ENCODE measurements around the gene DIPK2B. TPM values are rescaled to one million over a fixed set of nuclear protein-coding genes. Genes with fewer than 3 reads are reported as not detected.

Gene DIPK2B
- total RNA-seq, 2 experiments from 2014 or later: not detected

DNA sequence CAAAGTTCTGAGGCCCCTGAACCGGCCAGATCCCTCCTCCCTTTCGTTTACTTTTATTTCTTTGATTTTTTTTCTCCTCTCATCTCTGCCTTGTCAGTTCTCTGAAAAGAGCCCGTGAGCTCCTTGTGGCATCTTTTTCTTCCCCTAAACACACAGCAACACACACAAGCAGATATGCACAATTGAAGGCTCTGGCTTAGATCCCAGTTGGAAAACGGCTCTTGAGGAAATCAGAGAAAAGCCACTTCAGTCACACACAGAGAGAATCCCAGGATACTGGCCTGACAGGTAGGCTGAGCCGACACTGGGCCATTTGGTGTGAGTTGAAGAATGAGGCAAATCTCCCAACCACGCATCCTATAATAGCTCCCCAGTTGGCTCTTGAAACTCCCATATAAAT, 12.9 kb downstream of the DIPK2B start:
- peaks cover 35% of the 10 kb centered on the region for H3K4me1 Mint-ChIP-seq (ENCODE audit: low read depth)
- TF ChIP-seq, protein P1, sequence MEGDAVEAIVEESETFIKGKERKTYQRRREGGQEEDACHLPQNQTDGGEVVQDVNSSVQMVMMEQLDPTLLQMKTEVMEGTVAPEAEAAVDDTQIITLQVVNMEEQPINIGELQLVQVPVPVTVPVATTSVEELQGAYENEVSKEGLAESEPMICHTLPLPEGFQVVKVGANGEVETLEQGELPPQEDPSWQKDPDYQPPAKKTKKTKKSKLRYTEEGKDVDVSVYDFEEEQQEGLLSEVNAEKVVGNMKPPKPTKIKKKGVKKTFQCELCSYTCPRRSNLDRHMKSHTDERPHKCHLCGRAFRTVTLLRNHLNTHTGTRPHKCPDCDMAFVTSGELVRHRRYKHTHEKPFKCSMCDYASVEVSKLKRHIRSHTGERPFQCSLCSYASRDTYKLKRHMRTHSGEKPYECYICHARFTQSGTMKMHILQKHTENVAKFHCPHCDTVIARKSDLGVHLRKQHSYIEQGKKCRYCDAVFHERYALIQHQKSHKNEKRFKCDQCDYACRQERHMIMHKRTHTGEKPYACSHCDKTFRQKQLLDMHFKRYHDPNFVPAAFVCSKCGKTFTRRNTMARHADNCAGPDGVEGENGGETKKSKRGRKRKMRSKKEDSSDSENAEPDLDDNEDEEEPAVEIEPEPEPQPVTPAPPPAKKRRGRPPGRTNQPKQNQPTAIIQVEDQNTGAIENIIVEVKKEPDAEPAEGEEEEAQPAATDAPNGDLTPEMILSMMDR (IDR thresholded peaks at IDR 0.05): no peak
- ChIA-PET POLR2A (no interaction called here), CTCF (interaction anchor here (1.0 to 1.2 kb wide), 2 partner anchors 12 to 504 kb away, joined by 3 to 4 read pairs; no protein-coding TSS in a partner anchor)
- H3K27me3 ChIP-seq (ENCODE audit: control insufficient read depth in 1 of 2, insufficient read depth in 2 of 2, low read length in 2 of 2): no peaks in the 10 kb centered on the region
- no peaks in the 10 kb centered on the region for H3K27me3 Mint-ChIP-seq
- peaks cover 6% of the 10 kb centered on the region for H3K4me1 ChIP-seq (ENCODE audit: insufficient read depth, low read length)
- H3K9me3 ChIP-seq (ENCODE audit: control insufficient read depth in 1 of 2, insufficient read depth in 1 of 2, low read length in 2 of 2): no peaks in the 10 kb centered on the region
- peak overlapping the region; percentile 29 for H3K27ac Mint-ChIP-seq
- no peaks in the 10 kb centered on the region for H3K9me3 Mint-ChIP-seq
- H3K4me3 ChIP-seq (ENCODE audit: low read length): peak overlapping the region; percentile 63
- H3K36me3 ChIP-seq (ENCODE audit: insufficient read depth, low read length): no peaks in the 10 kb centered on the region
- DNase-seq (no peak), ATAC-seq (ENCODE audit: poor library complexity) (no peak)
- H3K36me3 Mint-ChIP-seq (ENCODE audit: low read depth): no peaks in the 10 kb centered on the region
- H3K4me3 Mint-ChIP-seq: peak overlapping the region; percentile 87
- intact Hi-C loops (cut with DNase I, micrococcal nuclease): loop anchor here in 1 of 2 experiments (2.0 to 10.0 kb wide), 2 partner anchors 1231 to 1353 kb away; no protein-coding TSS in a partner anchor
- no peak overlapping the region for H3K27ac ChIP-seq (ENCODE audit: low read depth in 1 of 2, low read length in 2 of 2)

DNA sequence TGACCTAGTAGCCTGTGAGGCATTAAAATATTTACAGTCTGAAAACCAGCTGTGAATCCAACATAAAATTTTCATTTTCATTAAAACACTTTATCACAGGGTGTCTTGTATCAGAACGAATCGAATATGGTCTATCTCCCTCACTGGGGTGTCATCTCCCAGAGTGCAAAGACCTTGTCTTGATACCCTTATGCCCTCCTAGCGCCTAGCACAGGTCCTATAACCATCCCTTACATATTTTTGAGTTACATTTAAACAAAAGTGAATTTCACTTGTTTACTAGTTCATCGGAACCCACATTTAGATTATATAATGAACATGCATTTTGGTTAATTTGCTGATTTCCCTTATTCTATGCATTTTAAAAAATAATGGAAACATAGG, 14.0 kb downstream of the DIPK2B start:
- Mint-ChIP-seq H3K4me1 (ENCODE audit: low read depth) (peaks cover 27% of the 10 kb centered on the region), H3K36me3 (ENCODE audit: low read depth) (no peaks in the 10 kb centered on the region), H3K27me3 (no peaks in the 10 kb centered on the region), H3K9me3 (no peaks in the 10 kb centered on the region), H3K4me3 (peak overlapping the region; percentile 87), H3K27ac (peak overlapping the region; percentile 29)
- DNase-seq (no peak), ATAC-seq (ENCODE audit: poor library complexity) (no peak)
- no peaks in the 10 kb centered on the region for H3K27me3 ChIP-seq (ENCODE audit: control insufficient read depth in 1 of 2, insufficient read depth in 2 of 2, low read length in 2 of 2)
- POLR2A ChIA-PET: interaction anchor here (1.2 kb wide), 1 partner anchor 314 kb away, joined by 4 read pairs; the partner anchor contains the start of gene KDM6A
- TF ChIP-seq, protein P1 (IDR thresholded peaks at IDR 0.05): no peak
- intact Hi-C loops (cut with DNase I, micrococcal nuclease): loop anchor here in 1 of 2 experiments (2.0 to 10.0 kb wide), 2 partner anchors 1230 to 1352 kb away; no protein-coding TSS in a partner anchor
- CTCF ChIA-PET: interaction anchor here (1.0 to 1.2 kb wide), 2 partner anchors 13 to 503 kb away, joined by 3 to 4 read pairs; no protein-coding TSS in a partner anchor
- H3K36me3 ChIP-seq (ENCODE audit: insufficient read depth, low read length): no peaks in the 10 kb centered on the region
- peak overlapping the region; percentile 63 for H3K4me3 ChIP-seq (ENCODE audit: low read length)
- peaks cover 4% of the 10 kb centered on the region for H3K4me1 ChIP-seq (ENCODE audit: insufficient read depth, low read length)
- no peaks in the 10 kb centered on the region for H3K9me3 ChIP-seq (ENCODE audit: control insufficient read depth in 1 of 2, insufficient read depth in 1 of 2, low read length in 2 of 2)
- no peak overlapping the region for H3K27ac ChIP-seq (ENCODE audit: low read depth in 1 of 2, low read length in 2 of 2)

DNA sequence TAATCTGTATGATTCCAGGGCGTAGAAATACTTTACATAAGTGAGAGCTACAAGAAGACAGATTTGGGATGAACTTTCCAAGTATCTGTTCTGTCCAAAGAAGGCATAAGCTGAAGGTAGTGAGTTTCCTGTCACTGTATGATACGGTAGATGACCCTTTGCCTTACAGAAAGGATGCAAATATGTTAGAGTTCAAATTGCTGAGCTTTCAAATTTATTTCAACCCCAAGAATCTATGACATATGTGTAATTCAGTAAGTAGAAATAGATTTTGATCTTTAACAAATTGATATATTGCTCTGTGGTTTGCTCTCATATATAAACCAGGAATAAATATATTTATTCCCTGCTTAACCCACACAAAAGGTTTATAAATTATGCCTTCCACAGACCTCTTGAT, 16.5 kb downstream of the DIPK2B start:
- H3K9me3 Mint-ChIP-seq: no peaks in the 10 kb centered on the region
- H3K27ac Mint-ChIP-seq: no peak overlapping the region
- H3K4me3 Mint-ChIP-seq: no peak overlapping the region
- POLR2A ChIA-PET: no interaction called here
- TF ChIP-seq, protein P1 (IDR thresholded peaks at IDR 0.05): no peak
- Histone ChIP-seq H3K27ac (ENCODE audit: low read depth in 1 of 2, low read length in 2 of 2) (no peak overlapping the region), H3K36me3 (ENCODE audit: insufficient read depth, low read length) (no peaks in the 10 kb centered on the region), H3K9me3 (ENCODE audit: control insufficient read depth in 1 of 2, insufficient read depth in 1 of 2, low read length in 2 of 2) (no peaks in the 10 kb centered on the region), H3K4me3 (ENCODE audit: low read length) (no peak overlapping the region), H3K4me1 (ENCODE audit: insufficient read depth, low read length) (no peaks in the 10 kb centered on the region), H3K27me3 (ENCODE audit: control insufficient read depth in 1 of 2, insufficient read depth in 2 of 2, low read length in 2 of 2) (no peaks in the 10 kb centered on the region)
- intact Hi-C loops (cut with DNase I, micrococcal nuclease): loop anchor here in 1 of 2 experiments (10.0 kb wide), 1 partner anchor 1349 kb away; no protein-coding TSS in a partner anchor
- CTCF ChIA-PET: no interaction called here
- peaks cover 14% of the 10 kb centered on the region for H3K4me1 Mint-ChIP-seq (ENCODE audit: low read depth)
- H3K36me3 Mint-ChIP-seq (ENCODE audit: low read depth): no peaks in the 10 kb centered on the region
- ATAC-seq (ENCODE audit: poor library complexity) (no peak), DNase-seq (no peak)
- H3K27me3 Mint-ChIP-seq: no peaks in the 10 kb centered on the region
